OCI-LY1 (cell line): ENCODE data around the gene PPM1F.

Experiments used
- CTCF ChIP-seq: fragments of 200-600 bp; sonication (generic), shearing (Covaris generic); IDR thresholded peaks from 2 replicates; pipeline ENCODE4 v1.5.1; 2017; ENCODE audit warnings: mild to moderate bottlenecking, antibody characterized with exemption, low read length, moderate library complexity, mixed read lengths
- EZH2 ChIP-seq: fragments of 200-600 bp; sonication (generic), shearing (Covaris generic); IDR thresholded peaks from 2 replicates; pipeline ENCODE4 v1.8.0; 2017; ENCODE audit warnings: borderline replicate concordance, mixed run types, mild to moderate bottlenecking, antibody characterized with exemption, low read length, moderate library complexity, mixed read lengths

- TF ChIP-seq CTCF (no peak), EZH2 (no peak)
Observed at GRCh38 chr22:21966643-21967516, 14.2 kb upstream of the PPM1F start.
